HFFc6 (cell line): ENCODE data around the gene CYP11A1. TPM values are rescaled to one million over a fixed set of nuclear protein-coding genes. Genes with fewer than 3 reads are reported as not detected.
A peak's percentile ranks its signal among the peaks of the same experiment; 100 is the strongest.

Experiments
- DNase-seq: peaks from one replicate; pipeline ENCODE4 v3.0.0-alpha.2; 2018
- H3K27ac Mint-ChIP-seq: 2 replicates; pipeline ENCODE4 v1.8.0; 2020; ENCODE audit warnings: mild to moderate bottlenecking, mixed read lengths
- H3K27me3 Mint-ChIP-seq: 2 replicates; pipeline ENCODE4 v1.8.0; 2021; ENCODE audit warnings: mild to moderate bottlenecking, moderate library complexity, mixed read lengths; ENCODE audit not compliant: insufficient read depth
- H3K36me3 Mint-ChIP-seq: 2 replicates; pipeline ENCODE4 v1.8.0; 2021; ENCODE audit warnings: low read depth, mixed read lengths
- H3K4me1 Mint-ChIP-seq: 2 replicates; pipeline ENCODE4 v1.8.0; 2020; ENCODE audit warnings: low read depth, mixed read lengths
- H3K4me3 Mint-ChIP-seq: 2 replicates; pipeline ENCODE4 v1.8.0; 2020; ENCODE audit warnings: mild to moderate bottlenecking, moderate library complexity, mixed read lengths
- H3K9me3 Mint-ChIP-seq: 2 replicates; pipeline ENCODE4 v1.8.0; 2020; ENCODE audit warnings: mild to moderate bottlenecking, mixed read lengths
- CTCF ChIP-seq: fragments of 200-600 bp; sonication (generic); IDR thresholded peaks from 2 replicates; pipeline ENCODE4 v1.5.0; 2021; ENCODE audit warnings: antibody characterized with exemption, mild to moderate bottlenecking
- total RNA-seq, 6 experiments: library from RNA; stranded (reverse); fragmentation: NEBNext Ultra II Directional; extraction: Animal tissue kit (Norgen Biotek cat#: 25700); gene quantifications; 2 replicates in 1 of 6; 3 replicates in 5 of 6; pipeline ENCODE4 v1.2.3, GENCODE V29; 2021

The CYP11A1 gene
- total RNA-seq, 6 experiments from 2014 or later, result 0.12 to 0.17 (median 0.14) TPM; not detected in 2

GRCh38 chr15:74339371-74339770 lies 28.1 kb downstream of the CYP11A1 start:
- no peak for DNase-seq
- no peak overlapping the region for H3K27ac Mint-ChIP-seq
- H3K9me3 Mint-ChIP-seq, result no peaks in the 10 kb centered on the region
- peaks cover 26% of the 10 kb centered on the region for H3K4me1 Mint-ChIP-seq
- no peak for TF ChIP-seq CTCF
- H3K27me3 Mint-ChIP-seq, result peaks cover 14% of the 10 kb centered on the region; the same call in 1 of the 2 replicates
- no peak overlapping the region for H3K4me3 Mint-ChIP-seq
- H3K36me3 Mint-ChIP-seq, result no peaks in the 10 kb centered on the region

- no peak overlapping the region for H3K27ac Mint-ChIP-seq
- H3K9me3 Mint-ChIP-seq, result no peaks in the 10 kb centered on the region
- H3K4me3 Mint-ChIP-seq, result no peak overlapping the region
- H3K27me3 Mint-ChIP-seq, result peaks cover 17% of the 10 kb centered on the region
- H3K36me3 Mint-ChIP-seq, result no peaks in the 10 kb centered on the region
- DNase-seq, result no peak
- H3K4me1 Mint-ChIP-seq, result peaks cover 26% of the 10 kb centered on the region
- TF ChIP-seq CTCF, result no peak
Measured at GRCh38 chr15:74338676-74339075, 28.8 kb downstream of the CYP11A1 start.

GRCh38 chr15:74337607-74338211 lies 29.7 kb downstream of the CYP11A1 start:
- H3K4me1 Mint-ChIP-seq, result peaks cover 26% of the 10 kb centered on the region
- H3K4me3 Mint-ChIP-seq, result no peak overlapping the region
- H3K36me3 Mint-ChIP-seq, result no peaks in the 10 kb centered on the region
- DNase-seq, result no peak
- TF ChIP-seq CTCF, result no peak
- no peak overlapping the region for H3K27ac Mint-ChIP-seq
- no peaks in the 10 kb centered on the region for H3K9me3 Mint-ChIP-seq
- H3K27me3 Mint-ChIP-seq, result peaks cover 13% of the 10 kb centered on the region

GRCh38 chr15:74337146-74337545 lies 30.3 kb downstream of the CYP11A1 start:
- H3K36me3 Mint-ChIP-seq, result no peaks in the 10 kb centered on the region
- peaks cover 13% of the 10 kb centered on the region for H3K27me3 Mint-ChIP-seq
- no peak for TF ChIP-seq CTCF
- H3K9me3 Mint-ChIP-seq, result no peaks in the 10 kb centered on the region
- no peak for DNase-seq
- no peak overlapping the region for H3K27ac Mint-ChIP-seq
- H3K4me3 Mint-ChIP-seq, result no peak overlapping the region
- peaks cover 26% of the 10 kb centered on the region for H3K4me1 Mint-ChIP-seq

GRCh38 chr15:74336061-74337005 lies 31.1 kb downstream of the CYP11A1 start:
- Mint-ChIP-seq H3K27ac (peak overlapping the region; percentile 55), H3K27me3 (peaks cover 11% of the 10 kb centered on the region), H3K4me1 (peaks cover 26% of the 10 kb centered on the region), H3K36me3 (no peaks in the 10 kb centered on the region), H3K4me3 (peak overlapping the region; percentile 11; the same call in 1 of the 2 replicates), H3K9me3 (no peaks in the 10 kb centered on the region)
- peak; percentile 34; the same call in 1 of the 2 replicates for TF ChIP-seq CTCF
- DNase-seq, result peak; percentile 52
